ENCODE results near the gene CBX8. TPM values are rescaled to one million over a fixed set of nuclear protein-coding genes. Genes with fewer than 3 reads are reported as not detected.

CBX8 gene
- total and polyA plus RNA-seq, 2 of the 13 experiments (the other 11 are each of a cell fraction or from before 2014, with no cell fraction given) = 0.34 to 12.6 TPM

GRCh38 chr17:79836972-79837887, 40.4 kb upstream of the CBX8 start (continued):
- TF ChIP-seq ARID4A (CRISPR knock-in tag; IDR thresholded peaks at IDR 0.05; ENCODE audit: borderline replicate concordance) = peak; percentile 66
- no peak for TF ChIP-seq NFIC (IDR thresholded peaks at IDR 0.05; ENCODE audit: low read length)
- TF ChIP-seq ZFAT (CRISPR knock-in tag; conservative IDR thresholded peaks at IDR 0.05) = no peak
- TF ChIP-seq ZNF660 (CRISPR knock-in tag; IDR thresholded peaks at IDR 0.05; ENCODE audit: borderline replicate concordance, low read depth) = no peak
- TF ChIP-seq ZNF747 (CRISPR knock-in tag; IDR thresholded peaks at IDR 0.05; ENCODE audit: borderline replicate concordance) = peak; percentile 58
- peak; percentile 50 for TF ChIP-seq ZNF781 (CRISPR knock-in tag; IDR thresholded peaks at IDR 0.05; ENCODE audit: borderline replicate concordance, not compliant biosample characterization)
- no peak for TF ChIP-seq HDAC6 (IDR thresholded peaks at IDR 0.05; ENCODE audit: low read depth, low read length)
- peak; percentile 46; the same call in 1 of the 2 replicates for TF ChIP-seq YEATS4 (CRISPR knock-in tag; IDR thresholded peaks at IDR 0.05; ENCODE audit: borderline replicate concordance)
- no peak for TF ChIP-seq ZNF235 (CRISPR knock-in tag; IDR thresholded peaks at IDR 0.05; ENCODE audit: borderline replicate concordance)
- no peak for TF ChIP-seq KAT2B (IDR thresholded peaks at IDR 0.05; ENCODE audit: borderline replicate concordance, low read depth, low read length)
- no peak for TF ChIP-seq GATA4 (IDR thresholded peaks at IDR 0.05; ENCODE audit: borderline replicate concordance, low read depth)
- TF ChIP-seq ATM (IDR thresholded peaks at IDR 0.05; ENCODE audit: borderline replicate concordance) = no peak
- TF ChIP-seq EZH2 (conservative IDR thresholded peaks at IDR 0.05; ENCODE audit: low read depth, low read length) = no peak
- peak; percentile 20; the same call in 1 of the 2 replicates for TF ChIP-seq ELF1 (CRISPR knock-in tag; IDR thresholded peaks at IDR 0.05)
- no peak for TF ChIP-seq RFX1 (IDR thresholded peaks at IDR 0.05)
- TF ChIP-seq ZNF496 (CRISPR knock-in tag; IDR thresholded peaks at IDR 0.05; ENCODE audit: insufficient replicate concordance) = no peak
- no peak; the same call in 1 of the 2 replicates for TF ChIP-seq PITX1 (CRISPR knock-in tag; IDR thresholded peaks at IDR 0.05)
- no peak for TF ChIP-seq ZBTB3 (CRISPR knock-in tag; IDR thresholded peaks at IDR 0.05; ENCODE audit: borderline replicate concordance, low read depth)
- no peak for TF ChIP-seq ZKSCAN8 (CRISPR knock-in tag; IDR thresholded peaks at IDR 0.05; ENCODE audit: borderline replicate concordance)
- TF ChIP-seq ATRX (CRISPR knock-in tag; IDR thresholded peaks at IDR 0.05; ENCODE audit: borderline replicate concordance) = no peak
- no peak; the same call in 1 of the 2 replicates for TF ChIP-seq PHF8 (CRISPR knock-in tag; IDR thresholded peaks at IDR 0.05)
- peak; percentile 52; the same call in 1 of the 2 replicates for TF ChIP-seq TFDP2 (CRISPR knock-in tag; IDR thresholded peaks at IDR 0.05)
- TF ChIP-seq ZNF766 (CRISPR knock-in tag; IDR thresholded peaks at IDR 0.05; ENCODE audit: borderline replicate concordance) = no peak

All from HepG2 (cell line).